Fibroblast of lung (primary cell): ENCODE measurements around the gene RNF19B. TPM values are rescaled to one million over a fixed set of nuclear protein-coding genes. Genes with fewer than 3 reads are reported as not detected.

Experiments used
- DNase-seq, 2 donors: peaks; one replicate each; pipeline versions ENCODE4 v3.0.0 to v3.0.0-alpha.2; 2010; ENCODE audit warnings: low read depth in 2 of 2
- H2AFZ ChIP-seq: 2 replicates; pipeline ENCODE4 v1.5.1; 2012; ENCODE audit warnings: low read length, control low read depth, inconsistent platforms
- H3K27ac ChIP-seq: 2 replicates; pipeline ENCODE4 v1.5.1; 2011; ENCODE audit warnings: low read length, control low read depth; ENCODE audit not compliant: insufficient read depth
- H3K27me3 ChIP-seq: 2 replicates; pipeline ENCODE4 v1.5.1; 2011; ENCODE audit warnings: mild to moderate bottlenecking, low read length; ENCODE audit not compliant: control insufficient read depth, insufficient read depth
- H3K36me3 ChIP-seq: 2 replicates; pipeline ENCODE4 v1.5.1; 2011; ENCODE audit warnings: low read length; ENCODE audit not compliant: control insufficient read depth, insufficient read depth
- H3K4me1 ChIP-seq: 2 replicates; pipeline ENCODE4 v1.5.1; 2011; ENCODE audit warnings: low read length; ENCODE audit not compliant: control insufficient read depth, insufficient read depth; ENCODE audit errors: extremely low read depth
- H3K4me2 ChIP-seq: 2 replicates; pipeline ENCODE4 v1.5.1; 2011; ENCODE audit warnings: low read length, control low read depth; ENCODE audit not compliant: insufficient read depth; ENCODE audit errors: extremely low read depth
- H3K4me3 ChIP-seq, 4 experiments: fragments of 200-600 bp in 1 of 4; sonication (generic) in 1 of 4; replicated peaks in 1 of 4; 2 replicates each; pipeline ENCODE4 v1.5.1; 2011 to 2016; ENCODE audit warnings: low read length in 4 of 4, low read depth in 3 of 4, mild to moderate bottlenecking in 3 of 4, control low read depth in 2 of 4, inconsistent platforms in 1 of 4, mixed read lengths in 1 of 4; ENCODE audit not compliant: insufficient read depth in 1 of 4; ENCODE audit errors: control extremely low read depth in 1 of 4
- H3K79me2 ChIP-seq: 2 replicates; pipeline ENCODE4 v1.5.1; 2012; ENCODE audit warnings: mild to moderate bottlenecking, low read length, inconsistent platforms; ENCODE audit not compliant: control insufficient read depth, insufficient read depth
- H3K9ac ChIP-seq: 2 replicates; pipeline ENCODE4 v1.5.1; 2011; ENCODE audit warnings: mild to moderate bottlenecking, low read length, control low read depth; ENCODE audit not compliant: insufficient read depth
- H3K9me3 ChIP-seq: 2 replicates; pipeline ENCODE4 v1.5.1; 2012; ENCODE audit warnings: low read depth, low read length; ENCODE audit not compliant: control insufficient read depth, insufficient read depth
- H4K20me1 ChIP-seq: 2 replicates; pipeline ENCODE4 v1.5.1; 2011; ENCODE audit warnings: low read length; ENCODE audit not compliant: control insufficient read depth, insufficient read depth; ENCODE audit errors: extremely low read depth
- EZH2 ChIP-seq: IDR thresholded peaks from 2 replicates; pipeline ENCODE4 v1.5.1; 2012; ENCODE audit warnings: low read length, control low read depth, mild to moderate bottlenecking; ENCODE audit errors: missing control alignments
- polyA minus RNA-seq: library from RNA; depleted of rRNA, polyadenylated mRNA; stranded (reverse); fragments of >200 nt; gene quantifications from 2 replicates; pipeline ENCODE4 v1.2.3, GENCODE V29; 2011; ENCODE audit warnings: low replicate concordance
- polyA plus RNA-seq, 2 donors: library from polyadenylated mRNA; depleted of rRNA in 1 of 2; stranded (reverse) in 1 of 2; unstranded in 1 of 2; fragments of >200 nt; gene quantifications; 2 replicates each; pipeline ENCODE4 v1.2.1, GENCODE V29; 2011 to 2012; ENCODE audit warnings: missing spikeins in 1 of 2
- total RNA-seq: library from RNA; depleted of rRNA; stranded (reverse); fragments of >200 nt; gene quantifications from 2 replicates; pipeline ENCODE4 v1.2.1, GENCODE V29; 2014
- TF ChIP-seq, protein P1 (sequence below), 2 donors: IDR thresholded peaks in 1 of 2; conservative IDR thresholded peaks in 1 of 2; 1 replicate in 1 of 2; 2 replicates in 1 of 2; pipeline ENCODE4 v1.5.1; 2011 to 2012; ENCODE audit warnings: low read length in 2 of 2, control low read depth in 1 of 2, inconsistent platforms in 1 of 2, low read depth in 1 of 2, mild to moderate bottlenecking in 1 of 2

RNF19B gene, protein sequence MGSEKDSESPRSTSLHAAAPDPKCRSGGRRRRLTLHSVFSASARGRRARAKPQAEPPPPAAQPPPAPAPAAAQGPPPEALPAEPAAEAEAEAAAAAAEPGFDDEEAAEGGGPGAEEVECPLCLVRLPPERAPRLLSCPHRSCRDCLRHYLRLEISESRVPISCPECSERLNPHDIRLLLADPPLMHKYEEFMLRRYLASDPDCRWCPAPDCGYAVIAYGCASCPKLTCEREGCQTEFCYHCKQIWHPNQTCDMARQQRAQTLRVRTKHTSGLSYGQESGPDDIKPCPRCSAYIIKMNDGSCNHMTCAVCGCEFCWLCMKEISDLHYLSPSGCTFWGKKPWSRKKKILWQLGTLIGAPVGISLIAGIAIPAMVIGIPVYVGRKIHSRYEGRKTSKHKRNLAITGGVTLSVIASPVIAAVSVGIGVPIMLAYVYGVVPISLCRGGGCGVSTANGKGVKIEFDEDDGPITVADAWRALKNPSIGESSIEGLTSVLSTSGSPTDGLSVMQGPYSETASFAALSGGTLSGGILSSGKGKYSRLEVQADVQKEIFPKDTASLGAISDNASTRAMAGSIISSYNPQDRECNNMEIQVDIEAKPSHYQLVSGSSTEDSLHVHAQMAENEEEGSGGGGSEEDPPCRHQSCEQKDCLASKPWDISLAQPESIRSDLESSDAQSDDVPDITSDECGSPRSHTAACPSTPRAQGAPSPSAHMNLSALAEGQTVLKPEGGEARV
- total RNA-seq: 12.3 and 15.4 TPM in 2 replicates
- polyA plus RNA-seq: 10.1 and 11.3 TPM in 2 replicates
- 6.9 and 9.4 TPM in 2 replicates for polyA plus RNA-seq (2012)
- 9.0 and 9.3 TPM in 2 replicates for polyA minus RNA-seq

DNA sequence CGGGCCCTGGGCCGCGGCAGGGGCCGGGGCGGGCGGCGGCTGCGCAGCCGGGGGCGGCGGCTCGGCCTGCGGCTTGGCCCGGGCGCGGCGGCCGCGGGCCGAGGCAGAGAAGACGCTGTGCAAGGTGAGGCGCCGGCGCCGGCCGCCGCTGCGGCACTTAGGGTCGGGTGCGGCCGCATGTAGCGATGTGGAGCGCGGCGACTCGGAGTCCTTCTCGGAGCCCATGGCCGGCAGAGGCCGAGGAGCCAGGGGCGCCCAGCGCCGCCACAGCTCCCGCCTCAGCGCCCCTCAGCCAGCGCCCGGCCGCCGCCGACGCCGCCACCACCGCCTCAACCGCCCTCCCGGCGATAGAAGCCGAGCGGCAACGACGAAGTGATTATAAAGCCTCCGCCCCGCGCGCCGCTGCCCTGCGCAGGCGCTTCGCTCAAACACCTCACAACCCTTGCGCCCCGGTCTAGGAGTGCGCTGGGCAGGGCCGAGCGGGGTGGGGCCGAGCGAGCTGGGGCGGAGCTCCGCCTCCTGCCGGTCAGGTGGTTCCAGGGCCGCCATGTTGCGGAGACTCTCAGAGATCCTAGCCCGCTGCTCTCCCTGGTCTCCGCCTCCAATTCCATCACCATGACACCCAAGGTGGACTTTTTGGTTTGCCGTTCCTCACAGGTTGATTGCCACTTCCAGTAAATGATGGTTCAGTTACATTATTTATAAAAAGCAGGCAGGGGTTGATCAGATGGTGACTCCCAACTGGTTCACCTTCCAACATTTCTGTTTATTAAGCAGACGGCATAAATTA, at the start of gene RNF19B:
RNF19B (minus strand) TSS at position 349 of the 790 bp plus-strand sequence; CDS start at position 225, 124 bp downstream.
- TF ChIP-seq, protein P1, sequence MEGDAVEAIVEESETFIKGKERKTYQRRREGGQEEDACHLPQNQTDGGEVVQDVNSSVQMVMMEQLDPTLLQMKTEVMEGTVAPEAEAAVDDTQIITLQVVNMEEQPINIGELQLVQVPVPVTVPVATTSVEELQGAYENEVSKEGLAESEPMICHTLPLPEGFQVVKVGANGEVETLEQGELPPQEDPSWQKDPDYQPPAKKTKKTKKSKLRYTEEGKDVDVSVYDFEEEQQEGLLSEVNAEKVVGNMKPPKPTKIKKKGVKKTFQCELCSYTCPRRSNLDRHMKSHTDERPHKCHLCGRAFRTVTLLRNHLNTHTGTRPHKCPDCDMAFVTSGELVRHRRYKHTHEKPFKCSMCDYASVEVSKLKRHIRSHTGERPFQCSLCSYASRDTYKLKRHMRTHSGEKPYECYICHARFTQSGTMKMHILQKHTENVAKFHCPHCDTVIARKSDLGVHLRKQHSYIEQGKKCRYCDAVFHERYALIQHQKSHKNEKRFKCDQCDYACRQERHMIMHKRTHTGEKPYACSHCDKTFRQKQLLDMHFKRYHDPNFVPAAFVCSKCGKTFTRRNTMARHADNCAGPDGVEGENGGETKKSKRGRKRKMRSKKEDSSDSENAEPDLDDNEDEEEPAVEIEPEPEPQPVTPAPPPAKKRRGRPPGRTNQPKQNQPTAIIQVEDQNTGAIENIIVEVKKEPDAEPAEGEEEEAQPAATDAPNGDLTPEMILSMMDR (conservative IDR thresholded peaks at IDR 0.05 in 1 of 2, IDR thresholded peaks at IDR 0.05 in 1 of 2; ENCODE audit: low read depth in 1 of 2, low read length in 2 of 2): no peak
- TF ChIP-seq EZH2: no peak
- Histone ChIP-seq H3K27me3 (no peaks in the 10 kb centered on the region), H3K4me2 (peak within 1 kb of the TSS; percentile 81), H2AFZ (peak within 1 kb of the TSS; percentile 95), H3K9me3 (no peaks in the 10 kb centered on the region), H3K4me3 (peak within 1 kb of the TSS; percentile 73 to 80 (median 76)), H3K9ac (peak within 1 kb of the TSS; percentile 75), H3K36me3 (no peaks in the 10 kb centered on the region), H3K4me1 (peaks cover 12% of the 10 kb centered on the region), H3K27ac (peak within 1 kb of the TSS; percentile 56), H3K79me2 (peaks cover 28% of the 10 kb centered on the region), H4K20me1 (no peaks in the 10 kb centered on the region)
- peak; percentile 90 to 91 for DNase-seq

DNA sequence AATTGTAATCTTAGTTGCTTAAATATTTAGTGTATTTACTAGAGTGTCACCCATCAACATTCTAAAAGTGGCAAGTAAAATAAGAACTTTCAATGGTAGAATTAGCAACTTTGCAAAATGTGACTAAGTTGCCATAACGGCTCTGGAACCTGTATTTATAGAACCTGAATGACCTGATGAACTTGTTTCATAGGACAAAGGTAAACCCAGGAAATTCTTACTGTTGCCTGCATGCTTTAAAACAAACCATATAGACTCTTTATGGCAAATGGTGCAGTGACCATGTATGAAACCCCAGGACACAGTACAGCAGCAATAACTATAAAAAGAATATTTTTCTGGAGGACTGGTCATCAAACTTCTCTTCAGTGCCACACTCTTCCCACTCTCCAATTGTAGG, 49.2 kb upstream of the RNF19B start:
- Histone ChIP-seq H3K9me3 (no peaks in the 10 kb centered on the region), H3K27me3 (no peaks in the 10 kb centered on the region), H3K4me3 (no peak overlapping the region), H4K20me1 (no peaks in the 10 kb centered on the region), H3K9ac (no peak overlapping the region), H2AFZ (no peak overlapping the region), H3K79me2 (no peaks in the 10 kb centered on the region), H3K4me2 (no peak overlapping the region), H3K36me3 (peaks cover 12% of the 10 kb centered on the region), H3K4me1 (peaks cover 3% of the 10 kb centered on the region), H3K27ac (no peak overlapping the region)
- TF ChIP-seq, protein P1 (conservative IDR thresholded peaks at IDR 0.05 in 1 of 2, IDR thresholded peaks at IDR 0.05 in 1 of 2; ENCODE audit: low read depth in 1 of 2, low read length in 2 of 2): no peak
- no peak for TF ChIP-seq EZH2
- DNase-seq: no peak

DNA sequence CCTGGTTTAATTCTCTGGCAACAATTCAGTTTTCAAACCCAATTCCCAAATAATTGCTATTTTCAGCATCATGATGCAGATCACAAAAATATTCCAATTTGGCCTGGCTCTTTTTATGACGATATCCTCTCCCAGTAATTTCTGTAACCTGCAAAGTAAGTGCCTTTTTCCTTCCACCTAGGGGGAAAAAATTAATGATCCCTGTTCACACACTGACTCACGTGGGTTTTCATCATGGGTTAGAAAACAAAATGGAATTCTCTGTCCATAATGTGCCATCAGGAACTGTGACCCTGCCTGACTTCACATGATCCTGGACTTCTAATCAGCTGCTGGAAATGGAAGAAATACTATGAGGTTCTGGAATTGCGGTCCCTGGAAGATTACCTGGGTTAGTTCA, 47.6 kb upstream of the RNF19B start:
- Histone ChIP-seq H4K20me1 (no peaks in the 10 kb centered on the region), H3K36me3 (peaks cover 15% of the 10 kb centered on the region), H3K4me3 (no peak overlapping the region), H3K9ac (no peak overlapping the region), H3K79me2 (no peaks in the 10 kb centered on the region), H3K4me2 (no peak overlapping the region), H3K4me1 (peaks cover 6% of the 10 kb centered on the region), H3K9me3 (no peaks in the 10 kb centered on the region), H3K27ac (no peak overlapping the region), H2AFZ (no peak overlapping the region), H3K27me3 (no peaks in the 10 kb centered on the region)
- TF ChIP-seq, protein P1 (conservative IDR thresholded peaks at IDR 0.05 in 1 of 2, IDR thresholded peaks at IDR 0.05 in 1 of 2; ENCODE audit: low read depth in 1 of 2, low read length in 2 of 2): no peak
- TF ChIP-seq EZH2: no peak
- DNase-seq: no peak
